KOPT-K1 (cell line): ENCODE results near the gene RAPH1.
"Not testable (repeated sequence)": the region's sequence is repeated elsewhere in the genome, so short reads cannot be mapped to it uniquely, and the experiment has no call there.

Experiments
- H3K27ac ChIP-seq: fragments of 200-600 bp; sonication (generic); 2 replicates; pipeline ENCODE4 v1.5.1; 2016; ENCODE audit warnings: antibody characterized with exemption, mild to moderate bottlenecking, low read depth, low read length; ENCODE audit not compliant: poor library complexity, severe bottlenecking
- H3K36me3 ChIP-seq: fragments of 200-600 bp; sonication (generic); 2 replicates; pipeline ENCODE4 v1.5.1; 2017; ENCODE audit warnings: antibody characterized with exemption, mild to moderate bottlenecking, low read length, moderate library complexity; ENCODE audit not compliant: insufficient read depth
- H3K9me3 ChIP-seq: fragments of 200-600 bp; sonication (generic); 2 replicates; pipeline ENCODE4 v1.5.1; 2017; ENCODE audit warnings: antibody characterized with exemption, low read length, mild to moderate bottlenecking; ENCODE audit not compliant: insufficient read depth, poor library complexity, severe bottlenecking

RAPH1 gene

GRCh38 chr2:203559641-203560040, 24.5 kb upstream of the RAPH1 start:
- no peak overlapping the region for H3K27ac ChIP-seq
- no peaks in the 10 kb centered on the region for H3K9me3 ChIP-seq
- no peaks in the 10 kb centered on the region for H3K36me3 ChIP-seq

DNA sequence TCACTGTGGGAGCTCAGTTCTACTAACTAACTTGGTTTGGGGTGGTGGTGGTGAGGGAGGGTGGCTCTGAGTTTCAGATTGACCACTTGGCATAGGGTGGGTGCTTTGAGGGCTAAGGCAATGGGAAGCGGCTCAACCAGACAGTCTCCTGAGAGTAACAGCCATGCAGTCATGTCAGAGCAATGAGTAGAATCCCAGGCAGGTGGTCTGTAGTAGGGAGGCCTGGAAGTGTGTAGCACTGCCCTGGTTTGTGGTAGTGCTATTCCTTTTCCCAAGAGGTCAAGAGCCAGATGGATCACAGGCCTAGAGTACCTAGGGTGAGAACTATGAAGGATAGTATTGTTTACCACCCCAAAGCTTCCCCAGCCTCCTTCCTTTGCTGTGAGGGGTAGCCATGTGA, 18.7 kb upstream of the RAPH1 start:
- Histone ChIP-seq H3K36me3 (no peaks in the 10 kb centered on the region), H3K27ac (no peak overlapping the region)

DNA sequence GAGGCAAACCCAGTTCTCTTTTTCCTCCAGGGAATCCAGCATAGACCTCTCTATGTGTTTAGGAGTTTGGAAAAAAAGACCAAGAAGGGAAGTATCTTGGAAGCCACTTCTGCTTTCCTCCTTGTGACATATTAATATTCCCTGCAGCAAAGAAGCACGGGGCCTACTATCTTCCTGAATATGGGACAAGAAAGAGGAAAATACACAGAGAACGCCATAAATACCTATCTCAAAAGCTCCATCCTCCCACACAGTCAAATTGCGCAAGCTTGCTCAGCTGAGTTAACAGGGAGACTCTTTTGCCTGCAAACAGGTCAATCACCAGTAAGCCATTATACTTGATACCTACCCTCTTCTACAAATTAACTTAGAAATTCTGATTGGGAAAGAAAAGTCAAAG, 16.7 kb upstream of the RAPH1 start:
- Histone ChIP-seq H3K36me3 (no peaks in the 10 kb centered on the region), H3K27ac (no peak overlapping the region), H3K9me3 (no peaks in the 10 kb centered on the region)

More for the DNA sequence above, 18.7 kb upstream of the RAPH1 start:
- H3K9me3 ChIP-seq: no peaks in the 10 kb centered on the region

GRCh38 chr2:203550266-203550665, 15.2 kb upstream of the RAPH1 start:
- Histone ChIP-seq H3K9me3 (no peaks in the 10 kb centered on the region), H3K36me3 (no peaks in the 10 kb centered on the region), H3K27ac (no peak overlapping the region)

DNA sequence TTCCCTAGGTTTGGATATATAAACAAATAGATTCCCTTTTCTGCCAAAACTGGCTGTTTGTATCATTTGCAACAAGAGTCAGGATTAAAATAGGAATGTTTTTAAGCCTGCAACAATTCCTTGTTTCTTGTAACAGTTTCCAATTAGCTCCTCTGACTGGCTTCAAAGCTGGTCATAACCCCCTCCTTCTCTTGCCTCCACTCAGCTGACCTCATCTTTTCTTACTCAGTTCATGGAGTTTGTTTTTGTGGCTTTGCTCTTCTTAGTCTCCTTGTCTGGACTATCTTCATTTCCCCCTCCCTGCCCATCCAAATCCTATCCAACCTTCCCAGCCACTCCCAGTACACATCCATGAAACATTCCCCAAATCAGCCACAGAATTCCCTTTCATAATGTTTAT, 14.3 kb upstream of the RAPH1 start:
- Histone ChIP-seq H3K27ac (no peak overlapping the region), H3K9me3 (no peaks in the 10 kb centered on the region), H3K36me3 (no peaks in the 10 kb centered on the region)

- Histone ChIP-seq H3K9me3 (no peaks in the 10 kb centered on the region), H3K36me3 (no peaks in the 10 kb centered on the region), H3K27ac (no peak overlapping the region)
Observed at GRCh38 chr2:203548887-203549286, 13.8 kb upstream of the RAPH1 start.

GRCh38 chr2:203547356-203547755, 12.3 kb upstream of the RAPH1 start:
- Histone ChIP-seq H3K9me3 (no peaks in the 10 kb centered on the region), H3K27ac (no peak overlapping the region), H3K36me3 (no peaks in the 10 kb centered on the region)

GRCh38 chr2:203544402-203544801, 9.3 kb upstream of the RAPH1 start:
- Histone ChIP-seq H3K27ac (no peak overlapping the region), H3K9me3 (no peaks in the 10 kb centered on the region)

DNA sequence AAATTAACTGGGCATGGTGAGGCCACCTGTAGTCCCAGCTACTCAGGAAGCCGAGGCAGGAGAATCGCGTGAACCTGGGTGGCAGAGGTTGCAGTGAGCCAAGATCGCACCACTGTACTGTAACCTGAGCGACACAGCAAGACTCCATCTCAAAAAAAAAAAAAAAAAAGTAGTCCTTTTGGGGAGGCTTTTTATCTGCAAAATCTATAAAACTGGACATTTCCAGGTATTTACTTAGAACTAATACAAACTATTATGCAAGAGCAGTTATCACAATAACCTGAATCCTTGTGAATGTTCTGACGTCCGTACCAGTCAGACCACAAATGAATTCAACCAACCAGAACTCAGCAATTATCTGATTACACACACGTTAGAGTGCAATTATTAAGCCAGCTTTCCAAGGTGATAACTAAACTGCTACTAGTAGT, 8.8 kb upstream of the RAPH1 start:
- Histone ChIP-seq H3K9me3 (peaks cover 1% of the 10 kb centered on the region), H3K36me3 (no peaks in the 10 kb centered on the region), H3K27ac (no peak overlapping the region)

More at GRCh38 chr2:203544402-203544801, 9.3 kb upstream of the RAPH1 start:
- no peaks in the 10 kb centered on the region for H3K36me3 ChIP-seq

- peaks cover 15% of the 10 kb centered on the region for H3K9me3 ChIP-seq
- H3K27ac ChIP-seq, H3K36me3 ChIP-seq: not testable (repeated sequence)
Observed at GRCh38 chr2:203540598-203540997, 5.5 kb upstream of the RAPH1 start.

DNA sequence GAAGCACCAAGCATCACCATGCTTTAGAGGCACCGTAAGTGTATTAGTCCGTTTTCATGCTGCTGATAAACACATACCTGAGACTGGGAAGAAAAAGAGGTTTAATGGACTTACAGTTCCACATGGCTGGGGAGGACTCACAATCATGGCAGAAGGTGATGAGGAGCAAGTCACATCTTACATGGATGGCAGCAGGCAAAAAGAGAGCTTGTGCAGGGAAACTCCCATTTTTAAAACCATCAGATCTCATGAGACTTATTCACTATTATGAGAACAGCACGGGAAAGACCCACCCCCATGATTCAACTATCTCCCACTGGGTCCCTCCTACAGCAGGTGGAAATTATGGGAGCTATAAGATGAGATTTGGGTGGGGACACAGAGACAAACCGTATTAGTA, 3.1 kb upstream of the RAPH1 start:
- peaks cover 15% of the 10 kb centered on the region for H3K9me3 ChIP-seq
- H3K36me3 ChIP-seq, H3K27ac ChIP-seq: not testable (repeated sequence)

- H3K27ac ChIP-seq, H3K36me3 ChIP-seq: not testable (repeated sequence)
- peaks cover 15% of the 10 kb centered on the region for H3K9me3 ChIP-seq
Observed at GRCh38 chr2:203536586-203536951, 1.5 kb upstream of the RAPH1 start.

DNA sequence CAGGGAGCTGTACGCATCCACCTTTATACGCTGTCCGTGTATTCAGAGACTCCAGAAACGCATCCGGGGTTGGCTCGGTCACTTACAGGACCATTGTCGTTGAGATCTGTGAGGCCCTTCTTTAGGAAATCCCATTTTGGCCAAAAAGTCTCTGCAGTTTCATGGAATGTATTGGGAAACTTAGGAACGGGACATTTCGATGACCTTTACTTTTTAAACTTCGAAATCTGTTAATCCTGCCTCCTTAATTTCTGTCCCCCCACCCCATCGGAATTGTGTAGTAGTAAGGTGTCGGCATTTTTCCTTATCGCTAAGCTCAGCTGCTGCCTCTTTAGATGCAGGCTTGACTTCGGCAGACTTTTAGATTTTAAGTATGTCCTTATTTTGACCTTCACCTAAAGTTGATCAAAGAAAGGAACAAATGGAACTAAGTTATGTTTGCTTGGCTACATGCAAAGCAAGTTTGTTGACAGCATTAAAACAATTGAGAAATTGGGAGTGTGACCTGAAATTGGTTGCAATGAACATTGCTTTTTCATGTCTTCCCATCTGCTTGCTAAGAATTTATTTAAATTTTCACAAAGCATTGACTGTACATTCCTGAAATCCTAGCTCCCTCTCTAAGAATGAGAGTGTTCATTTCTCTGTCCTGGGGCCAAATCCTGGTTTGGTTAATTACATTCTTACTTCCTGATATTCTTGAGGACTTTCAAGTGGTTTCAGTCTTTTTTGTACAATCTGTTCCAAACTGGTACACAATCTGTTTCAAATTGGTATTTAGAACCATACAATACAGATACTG, 884 bp upstream of the RAPH1 start:
- no peak overlapping the region for H3K27ac ChIP-seq
- H3K9me3 ChIP-seq: peaks cover 15% of the 10 kb centered on the region
- no peaks in the 10 kb centered on the region for H3K36me3 ChIP-seq

DNA sequence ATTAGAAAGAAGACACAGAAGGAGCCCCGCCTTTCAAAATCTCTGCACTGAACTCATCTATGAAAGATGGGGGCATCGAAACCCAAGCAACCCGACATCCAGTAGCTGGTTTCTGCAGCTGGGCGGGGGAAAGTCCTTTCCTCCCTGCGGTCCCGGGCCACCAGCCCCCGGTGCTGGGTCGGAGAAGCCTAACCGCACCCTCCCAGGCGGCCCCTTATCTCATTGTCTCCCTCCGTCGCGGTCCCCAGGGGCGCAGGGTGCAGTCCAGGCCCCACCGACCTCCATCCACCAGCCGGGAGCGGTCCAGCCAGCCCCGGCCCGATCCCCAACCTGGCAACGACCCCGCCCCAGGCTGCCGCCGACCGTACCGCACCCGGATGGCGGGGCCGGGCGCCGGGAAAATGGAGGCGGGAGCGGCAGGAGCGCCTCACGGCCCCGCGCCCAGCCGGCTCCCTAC, 452 bp downstream of the RAPH1 start:
- peak overlapping the region; percentile 47 for H3K27ac ChIP-seq
- H3K36me3 ChIP-seq: no peaks in the 10 kb centered on the region
- H3K9me3 ChIP-seq: peaks cover 15% of the 10 kb centered on the region

DNA sequence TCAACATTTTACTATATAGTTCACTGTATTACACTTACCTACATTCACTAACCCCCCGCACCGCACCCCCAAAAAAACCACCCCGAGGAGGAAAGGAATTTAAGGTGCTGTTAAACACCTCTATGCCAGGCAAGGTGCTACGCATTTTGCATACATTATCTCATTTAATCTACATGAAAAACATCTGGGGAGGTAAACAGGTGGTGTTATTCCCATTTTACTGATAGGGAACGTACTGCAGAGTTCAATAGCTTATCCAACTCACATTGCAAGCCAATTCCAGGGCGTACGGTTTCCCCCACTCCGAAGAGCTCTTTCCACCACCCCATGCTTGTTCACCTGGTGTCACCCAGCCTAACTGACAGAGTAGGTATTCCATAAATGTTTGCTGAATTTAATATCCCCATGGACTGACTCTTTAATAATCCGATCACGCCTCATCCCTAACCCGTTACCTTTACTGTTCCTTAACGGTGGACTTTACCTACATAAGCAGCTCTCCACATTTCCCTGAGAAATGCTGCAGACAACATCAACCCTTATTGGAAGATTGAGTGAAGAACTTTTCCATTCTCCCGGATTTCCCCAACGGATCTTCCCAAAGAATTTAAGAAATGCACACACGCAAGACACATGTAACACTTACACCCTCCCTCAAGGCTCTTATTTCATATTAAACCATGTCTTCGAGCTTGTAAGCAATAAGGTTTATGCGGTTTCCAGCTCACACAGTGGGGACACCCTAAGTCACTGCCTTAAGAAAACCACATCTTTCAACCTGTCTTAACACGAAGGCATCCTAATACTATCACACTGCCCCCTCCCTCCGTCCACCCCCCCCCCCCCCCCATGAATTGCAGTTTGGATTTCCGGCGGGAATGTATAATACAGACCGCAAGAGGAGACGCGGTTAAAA, 1.2 kb downstream of the RAPH1 start:
- peaks cover 14% of the 10 kb centered on the region for H3K9me3 ChIP-seq
- H3K36me3 ChIP-seq: no peaks in the 10 kb centered on the region
- no peak overlapping the region for H3K27ac ChIP-seq
